Gastrocnemius medialis (tissue), 4 donors: ENCODE measurements around the gene JOSD2. TPM values are rescaled to one million over a fixed set of nuclear protein-coding genes. Genes with fewer than 3 reads are reported as not detected.
"Not testable (repeated sequence)": the region's sequence is repeated elsewhere in the genome, so short reads cannot be mapped to it uniquely, and the experiment has no call there.

Source experiments
- ATAC-seq, 2 donors: fragments of 150-250 bp; one replicate each; pipeline ENCODE4 v1.9.1; 2016
- DNase-seq, 2 donors: peaks; one replicate each; pipeline ENCODE4 v3.0.0-alpha.2; 2019
- H3K27ac ChIP-seq, 4 donors: fragments of 200-600 bp; sonication (generic); 1 replicate in 1 of 4; 2 replicates in 3 of 4; pipeline ENCODE4 v1.5.1; 2016 to 2018; ENCODE audit warnings: mild to moderate bottlenecking in 2 of 4, moderate library complexity in 1 of 4
- H3K27me3 ChIP-seq, 3 donors: fragments of 200-600 bp; sonication (generic) in 2 of 3; 1 replicate in 1 of 3; 2 replicates in 2 of 3; pipeline versions ENCODE4 v1.5.1 to v1.6.0; 2016 to 2019; ENCODE audit warnings: mild to moderate bottlenecking in 1 of 3, moderate library complexity in 1 of 3
- H3K36me3 ChIP-seq, 2 donors: fragments of 200-600 bp; sonication (generic) in 1 of 2; one replicate each; pipeline ENCODE4 v1.5.1; 2017 to 2018
- H3K4me1 ChIP-seq, 2 donors: fragments of 200-600 bp; sonication (generic) in 1 of 2; one replicate each; pipeline ENCODE4 v1.5.1; 2016 to 2017; ENCODE audit warnings: mild to moderate bottlenecking in 2 of 2
- H3K4me3 ChIP-seq, 4 donors: fragments of 200-600 bp; sonication (generic) in 3 of 4; 1 replicate in 1 of 4; 2 replicates in 3 of 4; pipeline ENCODE4 v1.5.1; 2016 to 2019; ENCODE audit warnings: mild to moderate bottlenecking in 2 of 4
- H3K9me3 ChIP-seq, 3 donors: fragments of 200-600 bp; sonication (generic) in 2 of 3; 1 replicate in 1 of 3; 2 replicates in 2 of 3; pipeline ENCODE4 v1.5.1; 2016 to 2019
- CTCF ChIP-seq, 5 experiments: fragments of 450-650 bp in 3 of 5; fragments of 200-600 bp in 2 of 5; sonication (generic) in 2 of 5; IDR thresholded peaks in 4 of 5; conservative IDR thresholded peaks in 1 of 5; 1 replicate in 4 of 5; 2 replicates in 1 of 5; pipeline ENCODE4 v1.5.1; 2016 to 2019; ENCODE audit warnings: antibody characterized with exemption in 5 of 5, mild to moderate bottlenecking in 3 of 5, moderate library complexity in 3 of 5
- POLR2A ChIP-seq, 2 donors: fragments of 450-650 bp; IDR thresholded peaks; one replicate each; pipeline ENCODE4 v1.6.1; 2017; ENCODE audit warnings: antibody characterized with exemption in 2 of 2, mild to moderate bottlenecking in 2 of 2, moderate library complexity in 2 of 2
- in situ Hi-C, 4 donors: fragments of 200-750 bp; cut with MboI; loops; one replicate each; pipeline versions ENCODE4 v1.15.0 to v1.8.0; 2017; ENCODE audit warnings: low sequenced_read_pairs in 4 of 4
- intact Hi-C: fragments of 100-400 bp; cut with DNase I; formaldehyde crosslinking; loops from one replicate; pipeline ENCODE4 v1.15.1; 2023; ENCODE audit warnings: low total_unique reads
- total RNA-seq, 4 donors: library from RNA; depleted of rRNA; stranded (reverse); fragments of >200 nt; gene quantifications; one replicate each; pipeline versions ENCODE4 v1.1.0 to v1.2.3, GENCODE V29; 2016

JOSD2 gene
- total RNA-seq, 4 donors from 2014 or later, result 22.1 to 36.9 (median 27.8) TPM

GRCh38 chr19:50532952-50533351 lies 22.0 kb upstream of the JOSD2 start:
- intact Hi-C loops, result no loop called here
- DNase-seq, result no peak
- Histone ChIP-seq H3K27ac (no peak overlapping the region), H3K9me3 (peaks cover 0 to 14% (median 0%) of the 10 kb centered on the region in 3 donors), H3K36me3 (no peaks in the 10 kb centered on the region), H3K4me1 (no peaks in the 10 kb centered on the region), H3K27me3 (peaks cover 11 to 12% (median 11%) of the 10 kb centered on the region in 3 donors), H3K4me3 (no peak overlapping the region)
- in situ Hi-C loops, result loop anchor here in 3 of 4 donors (25.0 kb wide), 1 partner anchor 254 kb away; the partner anchor contains the start of gene ACP4 (in 3 of the 3)
- no peak for ATAC-seq
- no peak for TF ChIP-seq POLR2A (IDR thresholded peaks at IDR 0.05)
- no peak for TF ChIP-seq CTCF (IDR thresholded peaks at IDR 0.05 in 4 of 5, conservative IDR thresholded peaks at IDR 0.05 in 1 of 5)

- no peak for DNase-seq
- Histone ChIP-seq H3K27me3 (peaks cover 11 to 12% (median 11%) of the 10 kb centered on the region in 3 donors), H3K27ac (no peak overlapping the region), H3K4me3 (no peak overlapping the region), H3K36me3 (no peaks in the 10 kb centered on the region), H3K4me1 (no peaks in the 10 kb centered on the region), H3K9me3 (peaks cover 0 to 14% (median 0%) of the 10 kb centered on the region in 3 donors)
- intact Hi-C loops (no loop called here), in situ Hi-C loops (loop anchor here in 3 of 4 donors (25.0 kb wide), 1 partner anchor 256 kb away; the partner anchor contains the start of gene ACP4 (in 3 of the 3))
- ATAC-seq, result no peak
- TF ChIP-seq CTCF (IDR thresholded peaks at IDR 0.05 in 4 of 5, conservative IDR thresholded peaks at IDR 0.05 in 1 of 5) (no peak), POLR2A (IDR thresholded peaks at IDR 0.05) (no peak)
These were observed 20.2 kb upstream of the JOSD2 start for GRCh38 chr19:50531171-50531612.

- H3K27ac ChIP-seq, H3K36me3 ChIP-seq, DNase-seq, H3K4me3 ChIP-seq, ATAC-seq, H3K4me1 ChIP-seq, H3K9me3 ChIP-seq, intact Hi-C loops: not testable (repeated sequence)
- in situ Hi-C loops, result loop anchor here in 3 of 4 donors (25.0 kb wide), 1 partner anchor 259 kb away; the partner anchor contains the start of gene ACP4 (in 3 of the 3)
- H3K27me3 ChIP-seq, result peaks cover 11 to 12% (median 11%) of the 10 kb centered on the region in 3 donors
These were observed 17.1 kb upstream of the JOSD2 start for GRCh38 chr19:50528052-50528451.

- DNase-seq (no peak), ATAC-seq (no peak)
- no peak overlapping the region for H3K4me3 ChIP-seq
- intact Hi-C loops, result no loop called here
- H3K4me1 ChIP-seq, result no peaks in the 10 kb centered on the region
- TF ChIP-seq CTCF (IDR thresholded peaks at IDR 0.05 in 4 of 5, conservative IDR thresholded peaks at IDR 0.05 in 1 of 5) (no peak), POLR2A (IDR thresholded peaks at IDR 0.05) (no peak)
- in situ Hi-C loops, result no loop called here
- no peak overlapping the region for H3K27ac ChIP-seq
- no peaks in the 10 kb centered on the region for H3K27me3 ChIP-seq
- no peaks in the 10 kb centered on the region for H3K36me3 ChIP-seq
- no peaks in the 10 kb centered on the region for H3K9me3 ChIP-seq
These were observed 11.9 kb upstream of the JOSD2 start for GRCh38 chr19:50522881-50523280.

GRCh38 chr19:50520822-50521465 lies 10.0 kb upstream of the JOSD2 start:
- ATAC-seq (no peak), DNase-seq (no peak)
- Histone ChIP-seq H3K4me3 (no peak overlapping the region), H3K4me1 (no peaks in the 10 kb centered on the region), H3K9me3 (no peaks in the 10 kb centered on the region), H3K27ac (no peak overlapping the region), H3K36me3 (no peaks in the 10 kb centered on the region), H3K27me3 (peaks cover 0 to 8% (median 0%) of the 10 kb centered on the region in 3 donors)
- in situ Hi-C loops (no loop called here), intact Hi-C loops (no loop called here)
- no peak for TF ChIP-seq POLR2A (IDR thresholded peaks at IDR 0.05)
- no peak for TF ChIP-seq CTCF (IDR thresholded peaks at IDR 0.05 in 4 of 5, conservative IDR thresholded peaks at IDR 0.05 in 1 of 5)
